GM18507 (cell line): Measurements from ENCODE around the gene KREMEN2.
A peak's percentile ranks its signal among the peaks of the same experiment; 100 is the strongest.
"Not testable (repeated sequence)": the region's sequence is repeated elsewhere in the genome, so short reads cannot be mapped to it uniquely, and the experiment has no call there.

Source experiments
- DNase-seq: peaks from one replicate; pipeline ENCODE4 v3.0.0; 2011; ENCODE audit warnings: low read depth; ENCODE audit not compliant: insufficient read length; ENCODE audit errors: extremely low spot score
- FAIRE-seq: peaks from 2 replicates; lab custom pipeline; 2011; peaks lifted over from hg19 to GRCh38; lab: Jason Lieb, UNC

KREMEN2 gene

DNA sequence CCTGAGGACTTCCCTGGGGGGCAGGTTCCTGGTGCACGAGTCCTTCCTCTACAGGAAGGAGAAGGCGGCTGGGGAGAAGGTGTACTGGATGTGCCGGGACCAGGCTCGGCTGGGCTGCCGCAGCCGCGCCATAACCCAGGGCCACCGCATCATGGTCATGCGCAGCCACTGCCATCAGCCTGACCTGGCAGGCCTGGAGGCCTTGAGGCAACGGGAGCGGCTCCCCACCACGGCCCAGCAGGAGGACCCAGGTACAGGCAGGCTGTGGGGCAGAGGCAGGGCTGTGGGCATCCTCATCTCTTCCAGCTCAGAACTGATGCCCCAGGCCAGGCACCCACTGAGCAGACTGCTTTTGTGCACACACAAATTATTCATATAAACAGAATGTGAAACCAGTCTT, 25.9 kb upstream of the KREMEN2 start:
- no peak for FAIRE-seq

DNA sequence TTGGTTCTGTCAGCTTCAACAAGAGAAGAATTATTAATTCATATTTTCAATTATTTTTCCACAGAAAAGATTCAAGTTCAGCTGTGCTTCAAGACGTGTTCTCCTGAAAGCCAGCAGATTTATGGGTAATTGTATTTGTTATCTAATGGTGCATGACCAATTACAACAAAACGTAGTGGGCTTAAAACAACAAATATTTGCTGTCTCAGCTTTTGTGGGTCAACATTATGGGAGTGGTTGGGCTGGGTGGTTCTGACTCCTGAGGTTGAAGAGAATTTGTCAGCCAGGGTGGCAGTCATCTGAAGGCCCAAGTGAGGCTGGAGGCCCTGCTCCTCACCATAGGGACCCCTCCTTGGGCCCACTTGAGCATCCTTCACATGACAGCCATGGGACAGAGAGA, 24.1 kb upstream of the KREMEN2 start:
- no peak for DNase-seq
- FAIRE-seq, result no peak

More for the DNA sequence above, 25.9 kb upstream of the KREMEN2 start:
- DNase-seq, result no peak

- FAIRE-seq (no peak), DNase-seq (no peak)
These were observed 22.0 kb upstream of the KREMEN2 start for GRCh38 chr16:2942045-2942444.

GRCh38 chr16:2943716-2944115, 20.4 kb upstream of the KREMEN2 start:
- DNase-seq, FAIRE-seq: not testable (repeated sequence)

DNA sequence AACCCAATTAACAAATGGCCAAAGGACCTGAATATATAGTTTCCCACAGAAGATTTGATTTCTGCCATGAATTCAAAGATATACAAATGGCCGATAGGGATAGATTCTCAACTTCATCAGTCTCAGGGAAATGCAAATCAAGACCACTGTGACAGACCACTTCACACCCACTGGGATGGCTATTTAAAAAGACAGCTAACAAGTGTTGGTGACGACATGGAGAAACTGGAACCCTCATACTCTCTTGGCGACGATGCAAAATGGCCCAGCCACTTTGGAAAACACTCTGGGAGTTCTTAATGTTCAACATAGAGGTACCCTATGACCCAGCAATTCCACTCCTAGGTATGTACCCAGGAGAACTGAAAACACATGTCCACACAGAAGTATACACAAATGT, 17.4 kb upstream of the KREMEN2 start:
- no peak for DNase-seq
- FAIRE-seq, result no peak

DNA sequence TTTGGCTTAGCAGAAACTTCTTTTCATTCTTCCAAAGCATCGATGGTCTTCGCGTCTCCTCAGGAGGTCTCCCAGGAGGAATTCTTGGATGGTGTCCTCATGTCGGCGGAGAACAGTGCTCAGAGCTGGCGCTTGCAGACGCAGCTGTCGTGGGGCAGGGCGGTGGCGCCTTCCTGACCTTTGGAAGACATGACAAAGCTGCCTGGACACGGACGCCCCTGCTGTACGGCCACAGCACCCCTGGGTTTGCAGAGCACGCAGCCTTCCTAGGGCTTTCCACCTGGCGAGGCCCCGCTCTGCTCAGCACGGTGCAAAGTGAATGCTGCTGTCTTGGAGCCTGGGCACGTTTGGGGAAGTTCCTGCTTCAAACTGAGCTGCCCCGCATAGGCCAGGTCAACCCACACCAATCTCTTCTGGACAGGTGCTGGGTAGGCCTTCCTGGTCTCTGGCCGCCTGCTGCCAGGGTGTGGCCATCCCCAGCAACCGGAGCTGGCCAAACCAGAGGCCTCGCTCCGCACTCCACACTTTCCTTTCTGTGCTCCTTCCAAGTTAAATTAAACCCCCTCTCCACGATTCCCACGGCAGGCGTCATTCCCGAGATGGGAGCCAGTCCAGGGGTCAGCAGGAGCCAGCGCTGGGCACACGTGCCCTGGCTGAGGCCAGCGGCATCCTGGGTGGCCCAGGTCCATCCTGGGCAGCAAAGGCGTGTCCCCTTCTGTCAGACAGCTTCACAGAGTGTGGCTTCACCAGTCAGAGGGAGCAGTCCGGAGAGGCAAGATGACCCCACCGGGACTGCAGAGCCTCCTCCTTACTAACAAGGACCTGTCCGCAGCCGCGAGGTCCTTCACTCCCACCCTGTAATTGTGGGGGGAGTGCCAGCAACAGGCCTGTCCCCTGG, 15.0 kb upstream of the KREMEN2 start:
- no peak for DNase-seq
- FAIRE-seq, result no peak

DNA sequence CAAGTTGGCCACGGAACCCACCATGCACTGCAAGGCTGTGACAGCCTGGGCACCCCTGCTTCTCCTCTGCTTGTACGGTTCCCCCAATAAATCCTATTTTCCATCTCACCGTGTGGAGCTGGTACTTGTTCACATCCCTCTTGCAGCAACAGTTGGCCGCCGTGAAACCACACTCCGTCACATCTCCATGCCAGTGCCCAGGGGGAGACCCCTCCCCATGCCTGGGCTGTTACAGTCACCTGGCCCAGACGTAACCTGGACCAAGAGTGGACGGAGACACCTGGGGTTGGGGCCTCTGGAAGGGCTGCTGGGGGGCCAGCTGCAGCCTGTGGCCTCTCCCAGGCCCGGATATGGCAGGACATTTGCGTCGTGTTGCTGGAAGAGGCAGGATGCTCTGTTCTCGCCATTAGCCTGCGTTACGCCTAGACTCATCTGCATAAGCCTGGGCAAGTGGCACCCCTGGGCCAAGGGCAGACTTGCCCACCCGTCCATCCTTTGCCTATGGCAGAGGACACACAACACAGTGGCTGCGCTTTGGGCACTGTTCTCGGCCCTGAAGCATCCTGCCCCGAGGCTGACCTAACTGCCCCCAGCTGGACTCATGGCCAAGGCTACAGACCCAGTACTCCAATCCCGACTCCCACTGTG, 14.2 kb upstream of the KREMEN2 start:
- DNase-seq (no peak), FAIRE-seq (no peak)

GRCh38 chr16:2950353-2950724, 13.7 kb upstream of the KREMEN2 start:
- DNase-seq (no peak), FAIRE-seq (no peak)

DNA sequence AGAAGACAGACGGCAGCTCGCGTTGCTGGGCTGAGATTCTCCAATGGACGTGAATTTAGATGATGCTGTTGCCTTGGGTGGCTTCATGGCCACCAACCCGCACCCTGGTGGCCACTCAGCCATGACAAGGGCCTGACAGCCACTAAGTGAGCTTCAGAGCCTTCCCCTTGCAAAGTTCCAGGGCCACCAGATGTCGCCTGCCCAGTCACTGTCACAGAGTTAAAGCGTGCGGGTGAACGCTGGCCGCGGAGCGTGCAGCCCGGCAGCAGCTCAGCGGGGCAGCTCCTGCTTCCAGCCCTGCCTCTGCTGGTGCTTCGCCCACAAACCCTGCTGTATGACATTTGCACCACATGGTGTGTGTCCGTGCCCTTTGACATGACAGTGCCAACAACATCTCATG, 13.3 kb upstream of the KREMEN2 start:
- DNase-seq (no peak), FAIRE-seq (no peak)

- FAIRE-seq, result no peak
- DNase-seq, result no peak
These were observed 11.4 kb upstream of the KREMEN2 start for GRCh38 chr16:2952679-2953078.

DNA sequence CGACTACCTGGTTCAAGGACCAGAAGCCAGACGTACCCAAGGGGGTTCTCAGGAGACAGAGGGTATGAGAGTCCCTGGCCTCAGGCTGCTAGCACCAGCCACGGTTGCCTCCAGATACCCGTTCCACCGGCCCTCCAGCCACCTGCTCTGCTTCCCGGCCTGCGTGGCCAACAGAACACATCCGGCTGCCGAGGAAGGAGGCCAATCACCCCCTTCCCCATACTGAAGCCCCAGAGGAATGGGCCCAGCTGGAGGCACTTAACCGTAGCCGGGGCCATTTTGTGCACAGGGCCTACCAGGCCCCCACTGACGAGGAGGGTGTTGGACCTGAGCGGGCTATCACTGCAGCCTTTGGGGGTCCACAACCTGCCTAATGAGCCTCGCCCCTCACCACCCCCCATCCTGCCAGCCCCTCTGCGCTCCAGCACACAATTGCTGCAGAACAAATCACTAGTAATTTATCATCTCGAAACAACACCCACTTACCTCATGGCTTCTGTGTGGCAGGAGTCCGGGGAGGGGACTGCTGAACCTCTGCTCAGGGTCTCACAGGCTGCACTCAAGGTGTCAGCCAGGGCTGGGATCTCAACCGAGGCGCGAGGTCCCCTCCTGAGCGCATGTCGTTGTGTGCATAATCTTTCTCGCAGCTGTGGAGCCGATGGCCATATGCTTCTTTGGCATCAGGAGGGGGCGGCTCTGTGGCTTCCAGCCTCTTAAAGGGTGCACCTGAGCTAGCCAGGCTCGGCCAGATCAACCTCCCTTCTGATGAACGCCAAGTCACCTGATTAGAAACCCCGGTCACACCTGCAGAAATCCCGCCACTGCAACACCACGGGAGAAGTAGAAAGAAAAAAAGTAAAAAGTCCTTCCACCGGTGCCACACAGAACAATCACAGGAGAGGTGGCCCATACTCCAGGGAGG, 10.1 kb upstream of the KREMEN2 start:
- DNase-seq (no peak), FAIRE-seq (no peak)

DNA sequence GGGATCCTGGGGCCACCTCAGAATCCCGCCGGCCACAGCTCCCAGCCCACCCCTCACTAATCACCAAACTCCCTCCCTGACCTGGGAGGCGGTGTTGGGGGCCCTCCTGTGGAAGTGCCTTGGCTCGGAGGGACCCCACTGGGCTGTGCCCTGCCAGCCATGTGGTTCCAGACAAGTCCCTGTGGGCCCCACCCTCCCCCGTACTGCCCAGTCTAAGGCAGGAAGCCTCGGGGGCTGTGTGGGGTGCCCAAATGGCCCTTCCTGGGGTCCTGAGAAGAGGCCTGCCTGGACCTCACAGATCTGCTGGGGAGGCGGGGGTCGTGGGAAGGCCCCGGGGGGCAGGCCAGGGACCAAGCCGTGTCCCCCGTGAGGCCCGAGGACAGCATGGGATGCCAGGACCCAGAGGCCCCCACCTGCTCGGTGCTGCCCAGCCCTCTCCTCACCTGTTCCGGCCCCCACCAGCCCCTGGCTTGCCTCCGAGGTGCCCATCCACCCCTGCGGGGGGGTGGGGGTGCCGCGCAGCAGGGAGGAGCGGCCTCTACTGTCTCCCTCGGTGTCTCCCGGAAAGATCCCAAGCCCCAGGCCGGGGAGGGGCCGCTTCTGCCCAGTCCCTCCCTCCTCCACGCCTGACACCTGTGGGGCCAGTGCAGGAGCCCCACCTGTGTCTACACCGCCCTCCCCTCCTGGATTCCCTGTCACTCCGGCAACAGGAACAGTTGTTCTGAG, 9.3 kb upstream of the KREMEN2 start:
- DNase-seq (no peak), FAIRE-seq (no peak)

- DNase-seq, result no peak
- FAIRE-seq, result no peak
These were observed 8.7 kb upstream of the KREMEN2 start for GRCh38 chr16:2955438-2955778.

DNA sequence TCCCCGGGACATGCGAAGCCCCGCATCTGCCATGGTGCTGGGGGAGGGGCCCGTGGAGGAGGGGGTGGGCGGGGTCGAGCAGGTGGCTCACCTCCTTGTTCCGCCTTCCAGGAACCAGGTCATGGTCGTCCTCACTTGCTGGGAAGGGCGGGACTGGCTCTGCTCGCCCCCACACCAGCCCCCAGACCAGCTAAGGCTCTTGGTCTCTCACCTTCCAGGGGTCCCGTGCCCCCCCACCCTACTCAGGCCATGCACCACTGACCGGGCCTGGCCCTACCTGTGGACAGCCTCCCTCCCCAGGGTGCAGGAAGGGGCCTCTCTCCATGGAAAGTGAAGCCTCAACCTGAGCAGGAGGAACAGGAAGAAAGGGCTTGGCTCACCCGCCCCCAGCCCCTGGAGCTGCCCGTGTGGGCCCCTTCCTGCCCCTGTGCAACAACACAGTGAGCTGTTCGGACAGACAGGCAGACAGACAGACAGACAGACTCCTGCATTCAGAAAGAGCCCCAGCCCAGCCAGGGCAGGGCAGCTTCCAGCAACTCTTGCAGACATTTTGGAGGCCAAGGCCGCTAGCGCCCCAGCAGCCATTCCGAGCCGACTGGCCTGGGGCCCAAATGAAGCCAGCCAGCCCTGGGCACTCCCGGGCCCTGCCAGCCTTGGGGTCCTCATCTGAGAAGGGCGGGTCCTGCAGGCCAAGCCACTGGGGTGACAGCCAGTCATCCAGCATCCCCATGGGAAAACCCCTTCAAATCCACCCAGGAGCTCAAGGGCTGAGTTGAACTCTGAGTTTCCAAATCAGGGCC, 8.1 kb upstream of the KREMEN2 start:
- FAIRE-seq, result no peak
- no peak for DNase-seq

GRCh38 chr16:2956579-2956956, 7.5 kb upstream of the KREMEN2 start:
- FAIRE-seq (no peak), DNase-seq (no peak)

DNA sequence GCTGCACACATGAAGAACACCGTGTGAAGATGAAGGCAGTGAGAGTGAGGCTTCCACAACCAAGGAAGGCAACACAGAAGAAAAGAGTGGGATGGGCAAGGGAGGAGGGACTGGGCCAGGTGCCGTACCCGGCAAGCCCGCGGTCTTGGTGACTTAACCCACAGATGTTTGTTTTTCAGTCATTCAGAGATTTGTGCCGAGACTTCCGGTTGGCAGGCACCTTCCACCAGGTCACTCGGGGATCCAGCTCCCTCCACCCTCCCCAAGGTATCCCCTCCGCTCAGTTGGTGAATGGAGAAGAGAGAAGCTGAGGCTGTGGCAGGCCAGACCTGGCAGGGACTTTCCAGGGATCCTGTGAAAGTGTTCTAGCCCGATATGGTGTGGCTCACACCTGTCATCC, 4.9 kb upstream of the KREMEN2 start:
- FAIRE-seq (peak; percentile 47), DNase-seq (no peak)

DNA sequence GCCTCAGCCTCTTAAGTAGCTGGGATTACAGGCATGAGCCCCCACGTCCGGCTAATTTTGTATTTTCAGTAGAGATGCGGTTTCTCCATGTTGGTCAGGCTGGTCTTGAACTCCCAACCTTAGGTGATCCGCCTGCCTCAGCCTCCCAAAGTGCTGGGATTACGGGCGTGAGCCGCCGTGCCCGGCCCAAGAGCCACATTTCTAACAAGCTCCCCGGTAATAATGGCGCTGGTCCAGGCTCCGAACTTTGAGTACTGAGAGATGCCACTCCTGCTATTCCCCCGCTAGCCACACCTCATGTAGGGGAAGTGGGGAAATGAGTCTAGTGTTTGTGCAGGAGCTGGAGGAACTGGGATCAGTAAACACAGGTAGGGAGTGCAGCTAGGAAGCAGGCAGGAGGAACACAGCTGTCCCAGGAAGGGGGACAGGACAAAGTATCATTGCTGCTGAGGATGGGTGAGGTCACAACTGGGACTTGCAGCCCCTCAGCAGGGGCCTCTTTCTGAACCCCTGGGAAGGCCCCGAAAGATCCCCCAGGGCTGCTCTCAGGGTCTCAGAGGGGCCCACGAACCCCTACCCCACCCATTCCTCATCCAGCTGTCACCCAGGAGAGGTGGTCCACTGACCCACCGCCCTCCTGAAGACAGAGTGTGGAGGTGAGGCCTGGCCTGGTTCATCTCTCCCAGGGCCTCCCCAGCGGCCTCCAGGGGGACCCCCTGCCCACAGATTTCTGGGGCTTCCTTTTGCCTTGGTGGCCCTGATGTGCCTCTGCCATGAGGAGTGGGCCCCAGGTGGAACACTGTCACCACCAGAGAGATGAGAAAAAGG, 3.7 kb upstream of the KREMEN2 start:
- FAIRE-seq (no peak), DNase-seq (no peak)
